Ishikawa (cell line): Measurements from ENCODE around the gene AGL.

Experiments
- CREB1 ChIP-seq: IDR thresholded peaks from 2 replicates; pipeline ENCODE4 v1.6.1; 2012; ENCODE audit warnings: low read depth
- RAD21 ChIP-seq: IDR thresholded peaks from 2 replicates; pipeline ENCODE4 v1.6.1; 2012; ENCODE audit warnings: low read depth
- TAF1 ChIP-seq: IDR thresholded peaks from 2 replicates; pipeline ENCODE4 v1.6.1; 2012; ENCODE audit warnings: low read depth, mild to moderate bottlenecking
- TCF12 ChIP-seq: IDR thresholded peaks from 2 replicates; pipeline ENCODE4 v1.6.1; 2012; ENCODE audit warnings: low read depth
- TF ChIP-seq, protein P1 (sequence below): IDR thresholded peaks from 2 replicates; pipeline ENCODE4 v1.6.1; 2012
- TF ChIP-seq, protein P2 (sequence below): IDR thresholded peaks from 2 replicates; pipeline ENCODE4 v1.6.1; 2012; ENCODE audit warnings: low read depth, mild to moderate bottlenecking

DNA sequence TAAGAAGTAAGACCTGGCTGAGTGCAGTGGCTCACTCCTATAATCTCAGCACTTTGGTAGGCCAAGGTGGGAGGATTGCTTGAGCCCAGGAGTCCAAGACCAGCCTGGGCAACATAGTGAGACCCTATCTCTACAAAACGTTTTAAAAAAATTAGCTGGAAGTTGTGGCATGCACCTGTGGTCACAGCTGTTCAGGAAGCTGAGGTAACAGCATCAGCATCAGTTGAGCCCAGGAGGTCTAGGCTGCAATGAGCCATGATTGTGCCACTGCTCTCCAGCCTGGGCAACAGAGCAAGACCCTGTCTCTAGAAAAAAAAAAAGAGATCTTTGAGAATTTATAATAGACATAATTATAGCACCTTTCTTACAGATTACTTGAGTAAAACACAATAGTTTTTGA is 36.0 kb downstream of the AGL start:
- TF ChIP-seq RAD21 (no peak), TCF12 (no peak), CREB1 (no peak), TAF1 (no peak)
- TF ChIP-seq, protein P1, sequence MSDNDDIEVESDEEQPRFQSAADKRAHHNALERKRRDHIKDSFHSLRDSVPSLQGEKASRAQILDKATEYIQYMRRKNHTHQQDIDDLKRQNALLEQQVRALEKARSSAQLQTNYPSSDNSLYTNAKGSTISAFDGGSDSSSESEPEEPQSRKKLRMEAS, result no peak
- TF ChIP-seq, protein P2, sequence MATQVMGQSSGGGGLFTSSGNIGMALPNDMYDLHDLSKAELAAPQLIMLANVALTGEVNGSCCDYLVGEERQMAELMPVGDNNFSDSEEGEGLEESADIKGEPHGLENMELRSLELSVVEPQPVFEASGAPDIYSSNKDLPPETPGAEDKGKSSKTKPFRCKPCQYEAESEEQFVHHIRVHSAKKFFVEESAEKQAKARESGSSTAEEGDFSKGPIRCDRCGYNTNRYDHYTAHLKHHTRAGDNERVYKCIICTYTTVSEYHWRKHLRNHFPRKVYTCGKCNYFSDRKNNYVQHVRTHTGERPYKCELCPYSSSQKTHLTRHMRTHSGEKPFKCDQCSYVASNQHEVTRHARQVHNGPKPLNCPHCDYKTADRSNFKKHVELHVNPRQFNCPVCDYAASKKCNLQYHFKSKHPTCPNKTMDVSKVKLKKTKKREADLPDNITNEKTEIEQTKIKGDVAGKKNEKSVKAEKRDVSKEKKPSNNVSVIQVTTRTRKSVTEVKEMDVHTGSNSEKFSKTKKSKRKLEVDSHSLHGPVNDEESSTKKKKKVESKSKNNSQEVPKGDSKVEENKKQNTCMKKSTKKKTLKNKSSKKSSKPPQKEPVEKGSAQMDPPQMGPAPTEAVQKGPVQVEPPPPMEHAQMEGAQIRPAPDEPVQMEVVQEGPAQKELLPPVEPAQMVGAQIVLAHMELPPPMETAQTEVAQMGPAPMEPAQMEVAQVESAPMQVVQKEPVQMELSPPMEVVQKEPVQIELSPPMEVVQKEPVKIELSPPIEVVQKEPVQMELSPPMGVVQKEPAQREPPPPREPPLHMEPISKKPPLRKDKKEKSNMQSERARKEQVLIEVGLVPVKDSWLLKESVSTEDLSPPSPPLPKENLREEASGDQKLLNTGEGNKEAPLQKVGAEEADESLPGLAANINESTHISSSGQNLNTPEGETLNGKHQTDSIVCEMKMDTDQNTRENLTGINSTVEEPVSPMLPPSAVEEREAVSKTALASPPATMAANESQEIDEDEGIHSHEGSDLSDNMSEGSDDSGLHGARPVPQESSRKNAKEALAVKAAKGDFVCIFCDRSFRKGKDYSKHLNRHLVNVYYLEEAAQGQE, result no peak
